Measurements from ENCODE around the gene GATA2. TPM values are rescaled to one million over a fixed set of nuclear protein-coding genes. Genes with fewer than 3 reads are reported as not detected.
A peak's percentile ranks its signal among the peaks of the same experiment; 100 is the strongest.

Gene GATA2
- total and polyA plus RNA-seq, 2 of the 13 experiments (the other 11 are each of a cell fraction or from before 2014, with no cell fraction given) = 3.5 to 6.2 TPM

DNA sequence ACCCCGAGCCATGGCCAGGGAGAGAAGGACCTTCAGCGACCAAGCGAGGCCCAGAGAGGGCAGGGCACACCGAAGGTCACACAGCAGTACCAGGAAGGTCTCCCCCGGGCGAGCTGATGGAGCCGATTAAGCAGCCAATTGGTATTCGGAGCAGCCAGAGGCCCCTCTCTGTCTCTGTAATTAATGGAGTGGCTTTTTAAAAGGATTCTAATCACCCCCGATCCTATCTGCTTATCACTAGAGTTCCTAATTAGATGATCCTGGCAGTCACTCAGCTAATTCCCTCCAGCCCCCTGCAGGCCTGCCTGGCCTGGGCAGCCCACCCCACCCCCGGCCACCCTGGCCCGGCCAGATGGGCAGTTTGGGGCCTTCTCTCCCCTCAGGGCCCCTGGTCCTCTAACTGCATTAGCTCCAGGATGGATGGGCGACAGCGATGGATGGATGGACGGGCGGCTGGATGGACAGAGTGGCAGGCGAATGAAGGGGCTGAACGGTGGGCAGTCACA is 24.7 kb downstream of the GATA2 start:
- Histone ChIP-seq H3K9ac (ENCODE audit: insufficient read depth, low read depth, low read length) (no peak overlapping the region), H2AFZ (ENCODE audit: low read length) (no peak overlapping the region), H3K4me3 (replicated peaks in 1 of 3; ENCODE audit: insufficient read depth in 1 of 3, low read depth in 2 of 3, low read length in 3 of 3) (no peak overlapping the region), H3K36me3 (replicated peaks in 1 of 2; ENCODE audit: control insufficient read depth in 1 of 2, insufficient read depth in 2 of 2, low read length in 2 of 2) (no peaks in the 10 kb centered on the region), H3K27ac (ENCODE audit: extremely low read length, insufficient read depth, low read length) (no peak overlapping the region), H3K4me2 (ENCODE audit: low read depth, low read length) (no peak overlapping the region), H3K4me1 (ENCODE audit: insufficient read depth, low read length) (no peaks in the 10 kb centered on the region; the same call in 1 of the 2 replicates), H4K20me1 (ENCODE audit: insufficient read depth, low read length) (no peaks in the 10 kb centered on the region), H3K9me3 (ENCODE audit: low read length) (no peaks in the 10 kb centered on the region), H3K27me3 (ENCODE audit: control insufficient read depth in 1 of 2, insufficient read depth in 2 of 2, low read length in 2 of 2) (peaks cover 15 to 90% of the 10 kb centered on the region in 2 experiments), H3K79me2 (ENCODE audit: insufficient read depth, low read length) (no peaks in the 10 kb centered on the region)
- ChIA-PET CTCF (ENCODE audit: low intra/inter-chr PET ratio, low total read pairs) (no interaction called here), POLR2A (no interaction called here)
- no peak for DNase-seq (ENCODE audit: low spot score)
- no peak for ATAC-seq
- in situ Hi-C loops (cut with HindIII; ENCODE audit: extremely low pct_ligation_motif_present, low pct_unique_long_range_greater_than_20kb) = no loop called here
- WGBS (ENCODE audit: low lambda C conversion rate) = 25% methylated on average over 12 of the region's 17 CpGs
- TF ChIP-seq THAP8 (CRISPR knock-in tag; IDR thresholded peaks at IDR 0.05; ENCODE audit: borderline replicate concordance) = no peak
- peak; percentile 98 for TF ChIP-seq ZNF768 (CRISPR knock-in tag; IDR thresholded peaks at IDR 0.05)
- intact Hi-C loops (cut with micrococcal nuclease; ENCODE audit: unreplicated experiment) = no loop called here
- BruUV-seq (replicated peaks) = no TSS peak
- FAIRE-seq = no peak

DNA sequence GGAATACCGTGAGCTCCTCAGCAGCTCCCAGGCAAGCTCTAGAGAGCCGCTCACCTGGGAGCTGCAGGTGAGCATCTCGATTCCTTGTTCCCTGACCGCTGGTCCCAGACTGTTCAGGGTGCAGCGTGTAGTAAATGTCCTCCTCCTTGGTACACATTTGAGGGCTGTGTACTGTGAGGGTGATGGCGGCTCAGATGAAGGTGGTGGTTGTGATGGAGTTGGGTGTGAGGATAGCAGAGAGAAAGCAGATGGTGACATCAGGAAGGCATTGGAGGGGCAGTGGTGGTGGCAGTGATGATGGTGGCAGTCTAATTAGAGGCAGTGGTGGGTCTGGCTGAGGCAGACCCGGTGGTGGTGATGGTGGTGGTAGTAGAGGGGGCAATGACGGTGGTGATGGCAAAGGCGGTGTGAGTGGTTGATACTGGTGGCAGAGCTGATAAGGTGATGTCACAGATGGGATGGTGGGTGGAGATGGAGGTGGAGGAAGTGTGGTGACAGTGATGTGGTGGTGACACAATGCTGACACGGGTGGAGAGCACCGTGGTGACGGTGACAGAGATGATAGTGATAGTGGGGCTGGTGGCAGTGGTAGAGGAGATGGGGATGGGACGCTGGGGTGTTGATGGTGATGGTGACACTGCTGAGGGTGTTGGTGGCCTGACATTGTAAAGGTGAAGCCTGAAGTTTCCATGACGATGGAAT is 26.0 kb downstream of the GATA2 start, which contains the start of gene DNAJB8:
TSS of gene DNAJB8 (minus strand) at position 51 of the 702 bp plus-strand sequence. CDS start 3,645 bp downstream, outside the sequence.
- H2AFZ ChIP-seq (ENCODE audit: low read length) = no peak within 1 kb of the TSS
- WGBS (ENCODE audit: low lambda C conversion rate) = 5% methylated on average over 12 of the region's 14 CpGs
- in situ Hi-C loops (cut with HindIII; ENCODE audit: extremely low pct_ligation_motif_present, low pct_unique_long_range_greater_than_20kb) (no loop called here), intact Hi-C loops (cut with micrococcal nuclease; ENCODE audit: unreplicated experiment) (no loop called here)
- H3K36me3 ChIP-seq (replicated peaks in 1 of 2; ENCODE audit: control insufficient read depth in 1 of 2, insufficient read depth in 2 of 2, low read length in 2 of 2) = no peaks in the 10 kb centered on the region
- no TSS peak for BruUV-seq (replicated peaks)
- no peaks in the 10 kb centered on the region; the same call in 1 of the 2 replicates for H3K4me1 ChIP-seq (ENCODE audit: insufficient read depth, low read length)
- H3K9ac ChIP-seq (ENCODE audit: insufficient read depth, low read depth, low read length) = no peak within 1 kb of the TSS
- ChIA-PET POLR2A (no interaction called here), CTCF (ENCODE audit: low intra/inter-chr PET ratio, low total read pairs) (no interaction called here)
- H3K4me2 ChIP-seq (ENCODE audit: low read depth, low read length) = no peak within 1 kb of the TSS
- no peaks in the 10 kb centered on the region for H3K9me3 ChIP-seq (ENCODE audit: low read length)
- DNase-seq (ENCODE audit: low spot score) (no peak), FAIRE-seq (no peak), ATAC-seq (no peak)
- H3K4me3 ChIP-seq (replicated peaks in 1 of 3; ENCODE audit: insufficient read depth in 1 of 3, low read depth in 2 of 3, low read length in 3 of 3) = no peak within 1 kb of the TSS
- TF ChIP-seq TEAD2 (CRISPR knock-in tag; IDR thresholded peaks at IDR 0.05) (no peak), ZNF850 (CRISPR knock-in tag; conservative IDR thresholded peaks at IDR 0.05) (no peak), CREB1 (IDR thresholded peaks at IDR 0.05) (peak; percentile 83), CREB1 (CRISPR knock-in tag; IDR thresholded peaks at IDR 0.05) (no peak), NFIC (IDR thresholded peaks at IDR 0.05; ENCODE audit: low read length) (no peak), SOX13 (IDR thresholded peaks at IDR 0.05) (no peak), SOX13 (CRISPR knock-in tag; conservative IDR thresholded peaks at IDR 0.05 in 1 of 2, IDR thresholded peaks at IDR 0.05 in 1 of 2) (no peak), E2F5 (CRISPR knock-in tag; conservative IDR thresholded peaks at IDR 0.05) (no peak), CENPBD1 (CRISPR knock-in tag; IDR thresholded peaks at IDR 0.05; ENCODE audit: borderline replicate concordance, low read depth) (no peak), NFKBIZ (CRISPR knock-in tag; IDR thresholded peaks at IDR 0.05) (no peak)
- H3K79me2 ChIP-seq (ENCODE audit: insufficient read depth, low read length) = no peaks in the 10 kb centered on the region
- peaks cover 12 to 89% of the 10 kb centered on the region in 2 experiments for H3K27me3 ChIP-seq (ENCODE audit: control insufficient read depth in 1 of 2, insufficient read depth in 2 of 2, low read length in 2 of 2)
- H3K27ac ChIP-seq (ENCODE audit: extremely low read length, insufficient read depth, low read length) = no peak within 1 kb of the TSS
- no peaks in the 10 kb centered on the region for H4K20me1 ChIP-seq (ENCODE audit: insufficient read depth, low read length)
